Renal cortex interstitium (tissue), 11 donors: Measurements from ENCODE around the gene HCFC1R1. TPM values are rescaled to one million over a fixed set of nuclear protein-coding genes. Genes with fewer than 3 reads are reported as not detected.

ENCODE experiments used
- DNase-seq, 11 donors: peaks; one replicate each; pipeline ENCODE4 v3.0.0-alpha.2; 2013; ENCODE audit warnings: low read depth in 9 of 11, low spot score in 4 of 11; ENCODE audit errors: extremely low read depth in 1 of 11
- polyA plus RNA-seq, 3 donors: library from polyadenylated mRNA; unstranded; fragments of 120-200 nt; gene quantifications; one replicate each; pipeline ENCODE4 v1.2.1, GENCODE V29; 2013; ENCODE audit not compliant: insufficient read length in 3 of 3

The HCFC1R1 gene
- polyA plus RNA-seq, 3 donors, result 59.0 to 77.2 (median 64.2) TPM

DNA sequence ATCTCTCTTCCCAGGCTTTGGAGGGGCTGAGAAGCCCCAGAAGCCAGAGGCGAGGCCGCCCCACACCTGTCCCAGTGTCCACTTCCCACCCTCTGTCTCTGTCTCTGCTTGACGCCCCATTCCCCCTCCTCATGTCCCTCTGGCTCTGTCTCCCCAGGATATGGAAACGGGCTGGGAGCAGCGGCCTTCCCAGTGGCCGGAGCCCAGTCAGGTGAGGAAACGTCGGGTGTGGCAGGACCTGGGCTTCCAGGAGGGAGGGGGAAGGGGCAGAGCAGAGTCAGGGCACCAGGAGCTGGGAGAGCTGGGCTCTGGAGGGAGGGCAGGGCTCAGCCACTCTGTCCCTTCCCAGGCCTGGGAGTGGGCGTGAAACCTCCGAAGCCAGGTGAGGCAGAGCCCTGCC, 32.9 kb downstream of the HCFC1R1 start:
- no peak for DNase-seq

DNA sequence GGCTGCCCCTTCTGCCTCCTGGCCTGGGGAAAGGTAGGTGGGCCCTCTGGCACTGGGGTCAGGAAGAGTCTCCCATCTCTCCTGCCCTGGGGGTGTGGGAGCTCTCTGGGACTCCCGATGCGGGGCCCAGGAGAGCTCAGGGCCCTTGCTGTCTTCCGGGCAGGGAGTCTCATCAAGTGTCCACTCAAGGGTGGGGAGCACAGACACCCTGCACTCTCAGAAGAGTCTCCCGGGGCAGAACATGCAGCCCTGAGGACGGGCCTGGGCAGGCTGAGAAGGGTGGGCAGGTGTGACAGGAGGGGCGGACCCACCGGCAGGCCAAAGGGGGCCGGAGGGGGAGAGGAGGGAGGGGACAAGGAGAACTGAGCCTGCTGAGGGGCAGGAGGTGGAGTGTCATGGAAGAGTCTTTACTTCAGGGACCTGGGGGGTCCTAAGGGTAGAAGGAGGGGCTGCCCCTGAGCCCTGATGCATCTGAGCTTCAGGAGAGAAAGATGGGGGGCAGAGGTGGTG, 35.1 kb downstream of the HCFC1R1 start:
- DNase-seq, result no peak

DNA sequence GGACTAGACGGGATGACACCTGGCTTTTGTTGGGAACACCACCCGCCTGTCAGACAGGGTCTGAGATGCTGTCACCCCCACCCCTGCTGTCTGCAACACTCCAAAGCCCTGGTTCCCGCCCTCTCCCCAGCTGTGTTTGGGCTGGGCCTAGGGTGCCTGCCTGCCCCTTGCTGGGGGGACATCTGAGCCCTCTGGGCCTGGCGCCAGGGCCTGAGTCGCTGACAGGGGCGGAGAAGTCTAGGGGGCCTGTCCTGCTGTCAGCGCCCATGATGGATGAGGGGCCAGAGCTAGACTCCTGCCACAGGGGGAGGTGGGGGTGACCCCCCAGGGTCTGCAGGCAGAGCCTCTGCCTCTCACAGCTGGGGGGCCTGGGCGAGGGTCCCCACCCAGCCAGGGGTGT, 35.9 kb downstream of the HCFC1R1 start:
- DNase-seq, result no peak

DNA sequence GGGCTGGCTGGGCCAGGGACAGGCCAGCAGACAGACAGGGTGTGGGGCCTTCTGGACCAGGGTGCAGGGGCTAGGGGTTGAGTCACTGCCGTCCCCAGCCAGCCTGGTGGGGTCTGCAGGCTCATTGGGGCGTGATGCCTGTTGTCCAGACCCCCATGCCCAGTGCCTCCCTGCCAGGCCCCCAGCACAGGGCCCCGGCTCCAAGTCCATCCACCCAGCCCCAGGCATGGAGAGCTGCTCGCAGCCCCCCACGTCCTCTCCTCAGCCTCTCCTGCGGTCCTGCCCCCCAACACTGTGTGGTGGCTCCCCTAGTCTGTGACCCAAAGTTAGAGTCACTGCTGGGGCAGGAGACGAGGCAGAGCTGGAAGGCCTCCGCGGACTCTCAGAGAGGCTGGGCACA, 36.5 kb downstream of the HCFC1R1 start:
- DNase-seq, result no peak

DNA sequence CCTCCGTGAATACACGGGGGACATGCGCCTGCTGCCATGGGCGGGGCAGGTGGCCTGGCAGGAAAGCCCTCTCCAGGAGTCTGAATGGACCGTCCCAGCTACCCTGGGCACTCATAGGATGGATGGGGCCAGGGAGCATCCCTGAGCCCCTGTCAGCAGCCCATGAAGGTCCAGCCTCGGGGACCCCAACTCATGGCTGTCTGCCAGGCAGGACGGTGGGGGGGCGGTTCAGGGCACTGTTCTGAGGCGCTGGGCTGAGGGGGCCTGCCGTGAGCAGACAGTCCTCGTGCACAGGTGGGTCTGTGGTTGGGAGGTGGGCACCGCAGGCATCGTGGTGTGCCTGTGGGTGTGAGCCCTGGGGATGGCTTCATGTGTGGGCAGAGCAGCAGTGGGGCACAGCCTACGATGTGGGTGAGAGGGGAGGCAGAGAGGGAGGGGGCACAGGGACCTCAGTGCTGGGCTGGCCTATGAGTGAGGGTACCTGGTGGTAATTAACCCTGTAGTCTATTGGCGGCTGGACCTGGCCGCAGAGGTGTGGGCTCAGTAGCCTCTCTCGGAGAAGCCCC, 37.0 kb downstream of the HCFC1R1 start:
- no peak for DNase-seq

DNA sequence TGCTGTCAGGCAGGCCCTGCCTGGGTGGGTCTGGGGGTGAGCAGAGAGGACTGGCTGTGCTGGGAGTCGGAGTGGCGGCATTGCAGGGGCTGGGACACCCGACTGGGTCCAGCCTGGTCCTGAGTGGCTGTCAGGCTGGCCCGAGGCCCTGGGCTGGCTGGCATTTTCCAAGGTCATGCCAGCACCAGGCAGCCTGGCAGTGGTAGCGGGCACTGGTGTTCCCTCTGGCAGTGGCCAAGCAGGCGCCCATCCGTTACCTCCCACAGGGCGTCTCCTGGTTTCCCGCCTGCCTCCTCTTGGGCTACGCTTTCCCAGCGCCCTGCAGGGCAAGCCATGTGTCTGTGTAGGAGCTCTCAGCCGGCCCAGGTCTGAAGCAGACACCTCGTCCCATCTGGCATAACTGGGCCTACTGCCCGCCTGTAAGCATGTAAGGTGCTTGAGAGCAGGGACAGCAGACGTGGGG, 37.8 kb downstream of the HCFC1R1 start:
- DNase-seq, result no peak

DNA sequence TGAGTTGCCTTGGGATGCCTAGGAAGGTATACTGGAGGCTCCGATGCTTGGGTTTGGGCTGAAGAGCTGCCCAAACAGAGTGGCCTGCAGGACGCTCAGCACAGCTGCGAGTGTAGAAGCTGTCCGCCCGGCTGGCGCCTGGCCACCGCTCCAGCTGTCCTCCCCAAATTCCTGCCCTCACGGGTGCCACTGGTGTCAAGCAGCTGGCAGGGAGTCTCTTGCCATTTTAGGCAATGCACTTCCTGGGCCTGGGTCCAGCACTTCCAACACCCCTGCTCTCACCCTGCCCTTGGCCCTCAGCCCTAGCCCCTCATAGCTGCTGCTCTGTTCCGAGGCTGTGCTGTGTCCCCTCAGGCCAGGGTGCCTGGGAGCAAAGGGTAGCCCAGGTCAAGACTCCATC, 38.3 kb downstream of the HCFC1R1 start:
- DNase-seq, result no peak

DNA sequence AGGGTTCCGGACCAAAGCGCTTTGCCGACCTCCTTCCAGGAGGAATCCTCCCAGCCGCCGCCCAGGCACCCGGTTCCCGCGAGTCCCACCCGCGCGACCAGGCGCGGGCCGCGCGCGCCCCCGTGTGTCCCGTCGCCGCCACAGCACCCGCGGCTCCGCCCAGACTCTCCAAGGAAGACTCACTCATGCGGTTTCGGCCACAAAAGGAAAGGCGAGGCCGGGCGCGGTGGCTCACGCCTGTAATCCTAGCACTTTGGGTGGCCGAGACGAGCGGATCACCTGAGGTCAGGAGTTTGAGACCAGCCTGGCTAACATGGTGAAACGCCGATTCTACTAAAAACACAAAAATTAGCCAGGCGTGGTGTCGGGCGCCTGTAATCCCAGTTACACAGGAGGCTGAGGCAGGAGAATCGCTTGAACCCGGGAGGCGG, 40.0 kb downstream of the HCFC1R1 start:
- peak in 4 of 11 donors; percentile 62 to 75 (median 71) for DNase-seq

DNA sequence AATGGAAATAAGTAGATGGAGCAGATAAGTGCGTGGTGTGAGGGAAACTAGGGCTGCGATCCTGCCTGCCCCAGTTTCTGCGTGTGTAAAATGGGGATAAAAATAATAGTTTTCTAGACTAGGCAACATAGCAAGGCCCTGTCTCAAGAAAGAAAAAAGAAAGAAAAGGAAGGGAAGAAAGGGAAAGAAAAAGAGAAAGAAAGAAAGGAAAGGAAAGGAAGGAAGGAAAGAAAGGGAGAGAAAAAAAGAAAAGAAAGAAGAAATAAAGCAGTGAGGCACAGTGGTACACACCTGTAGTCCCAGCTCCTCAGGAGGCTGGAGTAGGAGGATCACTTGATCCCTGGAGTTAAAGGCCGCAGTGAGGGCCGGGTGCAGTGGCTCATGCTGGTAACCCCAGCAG, 41.3 kb downstream of the HCFC1R1 start:
- DNase-seq, result no peak

DNA sequence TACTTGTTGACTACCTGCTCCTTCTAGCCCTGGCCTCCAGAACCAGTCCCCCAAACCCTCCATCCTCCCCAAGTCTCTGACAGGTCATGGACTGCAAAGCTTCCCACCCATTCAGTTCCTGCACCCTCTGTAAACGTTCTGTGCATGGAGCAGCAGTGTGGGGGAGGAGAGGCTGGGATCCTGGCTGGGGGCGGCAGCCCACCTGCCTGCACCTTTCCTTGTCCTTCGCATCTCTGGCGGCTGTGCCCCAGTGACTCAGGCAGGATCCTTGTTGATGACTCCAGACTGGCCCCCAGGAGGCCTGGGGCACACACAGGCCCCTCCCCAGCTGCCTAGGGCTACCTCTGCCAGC, 41.9 kb downstream of the HCFC1R1 start:
- DNase-seq, result no peak

DNA sequence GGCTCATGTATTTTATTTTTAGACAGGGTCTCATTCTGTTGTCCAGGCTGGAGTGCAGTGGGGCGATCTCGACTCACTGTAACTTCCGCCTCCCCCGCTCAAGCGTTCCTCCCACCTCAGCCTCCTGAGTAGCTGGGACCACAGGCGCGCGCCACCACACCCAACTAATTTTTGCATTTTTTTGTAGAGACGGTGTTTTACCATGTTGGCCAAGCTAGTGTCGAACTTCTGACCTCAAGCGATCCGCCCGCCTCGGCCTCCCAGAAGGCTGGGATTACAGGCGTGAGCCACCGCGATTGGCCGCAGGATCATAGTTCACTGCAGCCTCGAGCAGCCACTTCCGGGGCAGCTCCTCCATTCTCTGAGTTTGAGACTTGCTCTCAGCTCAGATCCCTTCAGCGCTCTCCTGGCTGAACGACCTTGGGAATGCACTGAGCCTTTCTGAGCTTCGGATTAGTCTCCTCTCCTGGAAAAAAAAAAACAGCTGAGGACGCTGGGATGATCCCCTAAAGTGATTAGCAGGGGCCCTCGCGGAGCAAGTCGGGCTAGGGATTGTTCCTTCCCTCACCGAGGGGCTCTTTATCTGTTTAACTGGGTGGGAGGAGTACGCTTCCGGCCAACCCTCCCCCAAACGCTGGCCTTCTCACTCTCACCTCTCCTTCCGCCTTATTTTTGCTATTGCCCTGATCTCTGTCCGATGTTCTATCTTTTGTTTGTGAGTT, 42.4 kb downstream of the HCFC1R1 start:
- no peak for DNase-seq

DNA sequence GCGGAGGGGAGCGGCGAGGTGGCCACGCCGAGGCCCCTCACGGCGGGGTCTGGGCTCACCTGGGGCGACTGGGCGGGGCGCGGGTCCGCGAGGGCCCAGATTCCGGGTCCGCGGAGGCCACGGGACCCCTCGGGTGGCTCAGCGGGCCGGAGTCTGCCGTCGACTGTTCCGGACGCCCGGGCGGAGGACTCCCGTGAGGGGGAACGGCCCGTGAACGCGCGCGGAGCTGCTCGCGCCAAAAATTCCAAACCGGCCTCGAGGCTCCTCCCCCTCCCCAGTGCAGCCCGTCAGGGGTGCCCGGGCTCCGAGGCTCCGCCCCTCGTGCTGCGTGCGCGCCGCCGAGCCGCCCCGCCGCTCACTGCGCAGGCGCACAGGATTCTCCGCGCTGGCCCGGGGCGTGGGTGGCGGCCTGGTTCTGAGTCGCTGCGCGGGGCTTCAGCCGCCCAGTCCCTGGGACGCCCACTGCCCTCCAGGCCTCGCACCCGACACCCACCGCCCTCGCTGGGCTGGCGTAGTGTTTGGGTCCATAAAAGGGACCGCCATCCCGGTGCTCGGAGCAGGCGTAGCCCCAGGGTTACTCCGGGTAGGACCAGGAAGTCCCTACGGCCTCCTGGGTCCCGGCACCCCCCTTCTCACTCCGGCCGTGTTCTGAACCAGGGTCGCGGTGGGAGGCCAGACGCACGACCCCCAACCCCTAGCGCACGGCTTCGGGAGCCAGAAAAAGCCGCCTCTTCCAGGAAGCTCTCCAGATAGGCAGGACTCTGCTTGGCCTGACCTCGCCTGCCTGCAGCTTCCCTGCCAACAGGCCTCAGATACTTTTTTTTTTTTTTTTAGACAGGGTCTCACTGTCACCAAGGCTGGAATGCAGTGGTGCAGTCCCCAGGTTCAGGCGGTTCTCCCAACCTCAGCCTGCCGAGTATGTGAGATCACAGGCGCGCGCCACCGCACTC, 43.2 kb downstream of the HCFC1R1 start, which contains the start of gene PKMYT1:
Gene PKMYT1, minus strand, starts transcription at position 220 of the 950 bp plus-strand sequence. CDS start 789 bp downstream, outside the sequence.
- DNase-seq, result peak in 10 of 11 donors; percentile 71 to 91 (median 86)

DNA sequence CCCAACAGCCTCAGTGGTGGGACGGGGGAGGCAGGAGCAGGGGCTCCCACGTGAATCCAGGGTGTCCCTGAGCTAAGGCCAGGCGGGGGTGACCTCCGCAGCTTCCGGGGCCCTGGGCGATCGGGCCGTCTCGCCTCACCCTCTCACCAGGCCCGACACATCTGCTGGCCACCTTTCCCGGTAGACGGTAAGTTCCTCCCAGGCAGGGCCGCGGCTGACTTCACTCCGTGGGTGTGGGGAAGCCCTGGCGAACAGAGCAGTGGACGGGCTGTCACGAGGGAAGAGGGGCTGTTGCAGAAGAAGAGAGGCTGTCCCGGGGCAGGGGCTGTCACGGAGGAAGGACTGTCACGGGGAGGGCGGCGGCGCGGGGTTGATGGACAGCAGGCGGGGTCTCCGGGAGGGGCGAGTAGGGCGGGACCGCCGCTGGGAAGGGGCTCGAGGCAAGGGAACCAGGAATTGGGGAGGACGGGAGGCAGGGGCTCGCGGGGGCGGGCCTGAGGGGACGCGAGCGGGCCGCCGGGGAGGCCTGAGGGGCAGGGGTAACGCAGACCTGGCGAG, 44.0 kb downstream of the HCFC1R1 start:
- no peak for DNase-seq

DNA sequence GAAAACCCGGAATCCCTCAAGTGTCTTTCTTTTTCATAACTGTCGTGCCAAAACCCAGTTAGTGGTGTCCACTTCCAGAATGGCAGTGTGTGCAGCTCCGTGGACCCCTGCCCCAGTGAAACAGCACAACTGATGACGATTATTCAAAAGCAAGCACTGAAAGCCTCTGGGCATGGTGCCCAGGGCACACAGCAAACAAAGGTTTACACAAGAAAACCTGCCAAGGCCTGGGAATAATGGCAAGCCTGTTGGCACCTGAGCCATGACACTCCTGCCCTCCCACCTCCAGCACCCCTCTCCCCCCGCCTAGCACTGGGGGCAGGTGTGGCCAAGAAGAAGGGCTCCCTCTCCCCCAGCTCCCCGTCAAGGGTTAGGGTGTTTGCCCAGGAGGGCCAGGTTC, 46.3 kb downstream of the HCFC1R1 start:
- DNase-seq, result no peak

DNA sequence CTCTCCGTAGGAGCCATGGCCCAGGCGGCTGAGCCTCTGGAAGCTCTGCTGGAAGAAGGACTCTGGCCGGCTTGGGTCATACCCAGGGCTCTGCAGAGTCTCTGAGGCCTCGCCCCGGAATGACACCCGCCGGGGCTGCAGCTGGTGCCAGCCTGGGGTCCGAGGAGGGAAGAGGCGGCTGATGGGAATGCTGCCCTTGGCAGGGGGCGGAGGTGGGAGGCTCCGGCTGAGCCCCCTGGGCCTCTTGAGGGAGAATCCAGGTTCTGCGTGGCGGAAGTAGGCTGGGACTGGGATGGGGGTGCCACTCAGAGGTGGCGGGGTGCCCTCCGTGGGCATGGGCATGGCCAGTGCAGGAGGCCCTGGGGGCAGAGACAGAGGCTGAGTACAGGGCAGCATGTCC, 47.1 kb downstream of the HCFC1R1 start:
- no peak for DNase-seq

DNA sequence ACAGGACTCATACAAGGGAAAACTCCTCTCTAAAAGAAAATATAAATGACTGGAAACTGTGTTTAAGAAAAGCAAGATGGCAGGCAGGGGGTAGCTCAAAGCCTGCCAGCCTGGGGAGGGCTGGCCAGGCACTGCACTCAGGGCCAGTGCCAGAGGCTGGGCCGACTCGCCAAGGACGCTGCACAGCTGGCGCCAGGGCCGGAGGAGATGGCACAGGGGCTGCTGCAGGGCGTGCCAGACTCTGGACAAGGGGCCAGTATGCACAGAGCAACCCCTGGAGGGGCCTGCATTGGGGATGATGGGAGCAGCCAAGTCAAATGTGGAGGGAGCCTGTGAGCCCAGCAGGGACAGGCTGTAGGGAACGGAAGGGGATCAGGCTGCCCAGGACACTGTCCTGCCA, 47.5 kb downstream of the HCFC1R1 start:
- DNase-seq, result no peak

DNA sequence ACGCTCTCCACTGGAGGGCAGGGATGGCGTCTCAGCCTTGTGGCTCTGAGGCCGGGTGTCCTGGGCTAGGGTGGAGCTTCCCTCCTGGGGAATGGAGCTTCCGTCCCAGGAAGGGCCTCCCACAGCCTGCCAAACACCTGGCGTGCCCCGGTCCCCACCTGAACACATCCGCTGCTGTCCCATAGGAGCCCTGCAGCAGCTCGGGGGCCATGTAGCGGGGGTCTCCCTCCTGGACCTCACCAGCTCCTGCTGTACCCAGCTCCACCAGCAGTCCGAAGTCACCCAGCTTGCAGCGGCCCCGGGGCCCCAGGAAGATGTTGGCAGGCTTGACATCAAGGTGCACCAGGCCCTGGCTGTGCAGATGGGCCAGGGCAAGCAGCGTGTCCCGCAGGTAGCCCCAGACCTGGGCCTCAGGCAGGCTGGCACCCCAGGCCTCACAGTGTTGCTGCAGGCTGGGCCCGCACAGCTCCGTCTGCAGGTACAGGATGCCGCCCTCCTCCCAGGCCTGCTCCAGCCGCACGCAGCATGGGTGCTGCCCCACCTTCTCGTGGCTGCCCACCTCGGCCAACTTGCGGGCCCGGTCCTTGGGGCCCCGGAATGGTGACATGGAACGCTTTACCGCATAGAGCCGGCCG, 48.5 kb downstream of the HCFC1R1 start:
- no peak for DNase-seq

DNA sequence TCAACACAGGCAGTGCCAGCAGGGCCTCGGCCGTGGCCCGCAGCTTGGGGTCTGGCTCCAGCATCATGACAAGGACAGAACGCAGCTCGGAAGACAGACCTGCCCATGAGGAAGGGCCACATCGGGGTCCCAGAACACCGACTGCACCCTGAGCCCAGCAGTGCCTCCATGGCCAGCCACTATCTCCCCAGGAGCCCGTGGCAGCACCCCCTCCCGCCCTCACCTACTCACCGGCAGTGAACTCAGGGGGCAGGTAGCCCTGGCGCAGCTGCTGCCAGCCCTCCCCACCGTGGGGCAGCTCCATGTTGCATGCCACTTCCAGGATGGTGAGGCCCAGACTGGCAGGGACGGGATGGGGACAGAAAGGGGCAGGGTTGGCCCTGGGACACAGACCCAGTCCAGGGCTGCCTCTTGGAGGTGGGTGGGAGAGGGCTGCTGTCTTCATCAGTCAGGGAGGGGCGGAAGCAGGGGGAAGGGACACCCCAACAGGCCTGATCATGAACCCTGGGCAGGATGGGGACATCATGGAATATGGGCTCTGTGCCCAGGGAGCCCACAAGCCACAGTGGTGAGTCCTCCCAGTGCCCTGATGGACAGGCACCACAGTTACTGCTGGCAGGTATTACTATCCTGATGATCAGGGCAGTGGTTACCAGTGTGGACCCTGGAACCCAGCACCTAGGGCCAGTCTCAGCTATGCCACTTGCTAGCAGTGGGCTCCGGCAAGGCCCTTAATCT, 49.3 kb downstream of the HCFC1R1 start:
- no peak for DNase-seq
